ENCODE data around the gene RCN2.

Gene RCN2

GRCh38 chr15:76973906-76974305 is 42.4 kb downstream of the RCN2 start:
- no peak for DNase-seq (ENCODE audit: low read depth)

DNA sequence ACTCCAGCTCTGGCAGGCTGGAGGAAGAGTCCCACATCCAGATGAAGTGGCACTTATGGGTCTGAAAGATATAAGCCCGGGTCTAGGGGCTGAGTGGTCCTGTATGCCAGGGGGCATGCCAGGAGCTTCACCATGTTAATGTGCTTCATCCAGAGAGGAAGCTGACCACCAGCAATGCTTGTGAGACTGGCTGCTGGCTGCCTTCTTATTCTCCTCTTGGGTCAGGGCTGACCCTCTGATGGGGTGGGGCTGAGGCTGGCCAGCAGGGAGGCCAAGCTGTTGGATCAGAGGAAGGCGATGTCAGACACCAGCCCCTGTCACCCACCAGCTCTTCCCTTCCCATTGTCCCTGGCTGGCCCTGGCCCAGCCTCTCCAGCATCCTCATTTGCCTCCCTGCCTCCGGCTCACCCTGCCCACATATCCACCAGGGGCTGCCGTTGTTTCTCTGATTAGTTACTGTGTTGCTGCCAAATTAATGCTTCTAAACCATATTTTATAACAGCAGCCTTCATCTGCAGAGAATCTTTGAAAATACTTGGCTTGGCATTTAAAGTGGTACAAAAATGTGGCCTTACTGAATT is 43.0 kb downstream of the RCN2 start:
- DNase-seq (ENCODE audit: low read depth), result no peak

DNA sequence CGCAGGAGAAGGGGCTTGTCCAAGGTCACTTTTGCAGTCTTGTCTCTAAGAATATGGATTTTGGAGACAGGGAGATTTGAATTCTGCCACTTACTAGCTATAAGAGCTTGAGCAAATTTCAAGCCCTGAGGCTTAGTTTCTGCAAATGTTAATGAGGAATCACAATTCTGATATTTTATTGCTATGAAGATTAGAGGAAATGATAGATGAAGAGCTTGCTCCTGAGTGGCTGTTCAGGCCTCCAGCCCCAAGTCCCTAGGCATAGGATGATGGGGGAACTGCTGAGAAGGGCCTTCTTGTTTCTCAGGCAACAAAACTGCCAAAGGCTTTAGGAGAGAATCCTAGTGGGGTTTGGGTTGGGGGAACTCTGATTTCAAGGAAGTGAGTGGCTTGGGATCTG is 44.6 kb downstream of the RCN2 start:
- no peak for DNase-seq (ENCODE audit: low read depth)

DNA sequence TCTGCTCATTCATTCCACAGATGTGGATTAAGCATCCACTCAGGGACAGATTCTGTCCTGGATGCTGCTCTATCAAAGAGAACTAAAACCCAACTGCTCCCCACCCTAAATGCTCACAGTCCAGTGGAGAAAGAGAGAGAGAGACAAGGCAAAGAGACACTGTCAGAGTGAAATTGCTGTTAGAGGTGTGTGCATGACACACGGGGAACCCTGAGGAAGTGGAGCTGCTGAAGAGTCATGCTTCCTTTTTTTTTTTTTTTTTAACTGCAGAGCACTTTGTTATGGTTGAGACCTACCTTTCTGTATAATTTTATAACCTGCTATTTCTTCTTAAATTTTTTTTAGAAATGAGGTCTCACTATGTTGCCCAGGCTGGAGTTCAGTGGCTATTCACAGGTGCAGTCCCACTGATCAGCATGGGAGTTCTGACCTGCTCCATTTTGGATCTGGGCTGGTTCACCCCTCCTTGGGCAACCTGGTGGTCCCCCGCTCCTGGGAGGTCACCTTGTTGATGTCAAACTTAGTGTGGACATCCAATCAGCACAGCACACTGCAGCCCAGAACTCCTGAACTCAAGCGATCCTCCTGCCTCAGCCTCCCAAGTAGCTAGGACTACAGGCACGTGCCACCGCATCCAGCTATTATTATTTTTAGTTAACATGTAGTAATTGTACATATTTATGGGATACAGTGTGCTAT is 45.2 kb downstream of the RCN2 start:
- DNase-seq (ENCODE audit: low read depth), result no peak

DNA sequence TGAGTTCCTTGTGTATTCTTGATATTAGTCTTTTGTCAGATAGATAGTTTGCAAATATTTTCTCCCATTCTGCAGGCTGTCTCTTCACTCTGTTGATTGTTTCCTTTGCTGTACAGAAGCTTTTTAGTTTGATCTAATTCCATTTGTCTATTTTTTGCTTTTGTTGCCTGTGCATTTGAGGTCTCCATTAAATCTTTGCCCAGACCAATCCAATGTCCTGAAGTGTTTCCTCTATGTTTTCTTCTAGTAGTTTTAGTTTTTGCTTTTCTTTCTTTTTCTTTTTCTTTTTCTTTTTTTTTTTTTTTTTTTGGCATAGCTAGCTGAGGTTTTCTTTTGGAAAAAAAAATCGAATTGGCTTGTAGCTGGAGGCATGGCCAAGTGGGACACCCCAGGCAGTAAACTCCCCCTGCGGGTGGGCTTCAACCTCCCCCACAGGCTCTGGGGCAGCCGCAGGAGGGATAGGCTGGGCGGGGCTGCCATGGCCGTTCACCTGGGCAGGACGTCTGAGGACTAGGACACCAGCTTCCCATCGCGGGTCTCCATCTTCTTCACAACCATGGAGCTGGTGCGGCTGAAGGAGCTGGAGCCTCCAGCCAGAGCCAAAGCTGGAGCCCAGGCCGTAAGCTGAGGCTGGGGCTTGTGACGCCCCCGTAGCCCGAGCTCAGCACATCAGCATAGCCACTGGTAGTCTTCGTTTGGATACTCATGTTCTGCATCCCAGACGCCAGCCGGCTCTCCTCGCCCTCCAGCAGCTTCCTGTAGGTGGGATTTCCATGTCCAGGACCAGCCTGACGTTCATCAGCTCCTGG is 47.2 kb downstream of the RCN2 start:
- DNase-seq (ENCODE audit: low read depth), result no peak

- no peak for DNase-seq (ENCODE audit: low read depth)
Observed at GRCh38 chr15:76979331-76979925, 47.9 kb downstream of the RCN2 start.

DNA sequence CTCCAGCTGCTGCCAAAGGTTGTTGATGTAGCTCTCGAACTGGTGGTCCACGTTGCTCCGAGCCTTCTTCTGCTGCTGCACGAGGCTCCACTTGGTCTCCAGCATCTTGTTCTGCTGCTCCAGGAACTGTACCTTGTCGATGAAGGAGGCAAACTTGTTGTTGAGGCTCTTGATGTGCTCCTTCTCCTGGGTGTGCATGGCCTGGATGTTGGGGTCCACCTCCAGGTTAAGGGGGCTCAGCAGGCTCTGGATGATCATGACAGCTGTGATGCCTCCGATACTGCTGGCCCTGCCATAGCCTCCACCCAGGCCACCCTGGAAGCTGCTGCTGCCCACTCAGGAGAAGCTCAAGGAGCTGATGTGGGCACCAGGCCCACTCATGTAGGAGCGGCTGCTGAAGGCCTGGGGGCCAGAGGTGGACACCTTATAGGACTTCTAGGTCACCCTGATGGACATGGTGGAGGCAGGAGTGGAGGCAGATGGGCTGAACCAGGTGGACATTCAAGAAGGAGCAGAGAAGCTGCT is 48.5 kb downstream of the RCN2 start:
- DNase-seq (ENCODE audit: low read depth), result no peak

GRCh38 chr15:76982356-76982755 is 50.8 kb downstream of the RCN2 start:
- DNase-seq (ENCODE audit: low read depth), result no peak

DNA sequence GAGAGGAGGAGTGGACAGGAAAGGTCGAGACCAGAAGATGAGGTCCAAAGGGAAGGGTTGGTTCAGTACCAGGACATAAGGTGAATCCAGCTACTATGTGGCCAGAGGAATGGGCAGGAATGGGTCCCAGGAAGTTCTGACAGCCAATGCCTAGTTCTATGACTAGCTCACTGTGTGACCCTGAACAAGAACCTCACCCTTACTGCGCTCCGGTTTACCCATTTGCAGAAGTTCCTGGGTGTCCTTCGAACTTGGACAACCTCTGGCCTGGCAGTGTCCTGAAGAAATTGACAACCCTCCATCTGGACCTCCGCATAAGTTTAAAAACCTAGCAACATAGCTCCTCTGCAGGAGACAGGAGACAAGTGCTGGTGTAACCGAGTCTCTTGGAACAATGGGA is 51.2 kb downstream of the RCN2 start:
- no peak for DNase-seq (ENCODE audit: low read depth)

DNA sequence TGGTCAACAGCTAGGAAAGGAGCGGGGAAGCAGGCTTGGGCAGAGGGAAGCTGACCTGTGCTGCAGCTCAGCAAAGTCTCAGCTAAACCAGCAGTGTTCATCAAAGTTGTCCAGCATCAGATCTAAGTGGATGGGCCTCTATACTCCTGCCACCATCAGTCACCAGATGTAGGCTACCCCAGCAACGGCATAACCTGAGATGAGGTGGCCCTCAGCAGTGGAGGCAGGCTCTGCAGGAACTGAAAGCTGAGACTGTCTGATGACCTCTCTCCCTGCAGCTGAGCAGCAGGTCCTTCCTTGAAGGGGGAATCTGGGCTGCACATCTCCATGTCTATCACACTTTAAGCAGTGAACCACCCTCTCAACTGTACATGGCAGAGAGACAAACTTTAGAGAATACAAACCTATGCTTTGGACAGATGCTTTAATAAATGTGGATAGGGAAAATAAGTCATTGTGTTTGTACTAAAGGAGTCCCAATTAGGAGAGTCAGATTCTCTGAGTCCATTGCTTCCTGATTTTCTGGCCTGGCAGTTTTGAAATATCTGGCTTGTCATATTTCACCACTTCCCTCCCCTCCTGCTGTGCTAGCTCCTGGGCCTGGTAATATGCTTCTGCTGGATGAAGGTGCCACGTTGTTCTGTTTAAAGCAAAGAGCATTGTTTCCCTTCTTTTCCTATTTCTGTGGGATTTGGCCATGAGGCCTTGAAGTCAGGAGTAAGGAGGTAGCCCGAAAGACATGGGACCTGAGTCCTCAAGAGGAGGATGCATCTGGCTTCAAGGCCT is 52.2 kb downstream of the RCN2 start:
- no peak for DNase-seq (ENCODE audit: low read depth)

DNA sequence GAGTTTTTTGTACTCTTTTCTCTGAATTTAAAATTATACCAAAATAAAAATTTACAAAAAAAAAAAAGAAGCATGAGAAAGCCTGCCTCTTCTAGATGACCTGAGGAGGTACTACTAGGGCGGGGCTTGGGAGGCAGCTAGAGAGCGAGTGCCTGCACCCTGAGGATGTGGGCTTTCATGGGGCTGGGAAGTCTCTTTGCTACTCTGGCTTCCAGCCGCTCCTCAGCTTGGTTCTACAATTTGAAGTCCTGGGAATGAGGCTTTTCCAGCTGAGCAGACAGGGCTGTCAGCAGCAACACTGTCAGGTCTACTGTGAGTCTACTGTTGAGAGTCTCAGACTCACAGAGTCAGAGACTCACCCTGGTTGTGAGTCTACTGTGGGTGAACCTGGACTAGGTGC is 55.2 kb downstream of the RCN2 start:
- DNase-seq (ENCODE audit: low read depth), result no peak

GRCh38 chr15:76987276-76987675 is 55.7 kb downstream of the RCN2 start:
- DNase-seq (ENCODE audit: low read depth), result no peak

- no peak for DNase-seq (ENCODE audit: low read depth)
Observed at GRCh38 chr15:76987896-76988860, 56.6 kb downstream of the RCN2 start.

- DNase-seq (ENCODE audit: low read depth), result no peak
Observed at GRCh38 chr15:76988867-76989780, 57.6 kb downstream of the RCN2 start.

GRCh38 chr15:76991048-76991447 is 59.5 kb downstream of the RCN2 start:
- no peak for DNase-seq (ENCODE audit: low read depth)

DNA sequence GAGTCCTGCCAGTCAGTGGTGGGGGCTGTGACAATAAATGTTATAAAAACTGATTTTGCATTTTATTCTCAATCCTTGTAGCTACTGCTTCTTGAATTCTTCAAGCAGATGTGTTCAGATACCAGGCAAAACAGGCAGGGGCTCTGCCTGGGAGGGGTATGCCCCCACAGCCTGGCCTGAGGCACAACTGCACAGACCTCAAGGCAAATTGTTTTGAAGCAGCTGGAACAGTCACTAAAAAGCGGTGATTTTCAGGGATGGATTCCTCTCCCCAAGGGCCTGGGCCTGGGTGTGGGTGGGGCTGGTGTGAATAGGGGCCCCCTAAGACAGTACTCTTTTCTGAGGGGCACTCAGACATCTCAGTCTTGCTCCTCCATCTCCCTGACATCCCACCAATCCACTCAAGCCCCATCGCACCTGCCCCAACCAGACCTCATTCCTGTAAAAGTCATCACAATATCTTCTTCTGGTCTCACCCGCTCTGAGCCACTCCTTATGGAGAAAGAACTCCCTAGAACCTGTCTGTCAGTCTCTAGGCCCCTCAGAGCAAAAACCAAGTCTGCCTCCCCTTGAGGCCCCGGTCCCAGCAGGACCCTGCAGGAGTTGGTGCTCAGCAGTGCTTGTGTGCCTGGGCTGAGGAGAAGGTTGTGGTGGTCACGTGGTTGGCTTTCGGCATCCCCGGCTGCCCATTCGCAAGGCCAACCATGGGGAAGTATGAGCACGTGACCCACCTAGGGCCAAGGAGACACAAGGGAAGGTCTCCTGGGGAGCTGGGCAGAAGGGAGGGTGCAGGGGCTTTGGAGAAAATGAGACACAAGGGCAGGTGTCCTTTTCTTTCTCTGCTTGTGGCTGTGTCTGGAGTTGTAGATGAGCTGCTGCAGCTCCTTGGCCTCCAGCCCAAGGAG is 60.4 kb downstream of the RCN2 start:
- no peak for DNase-seq (ENCODE audit: low read depth)

- DNase-seq (ENCODE audit: low read depth), result no peak
Observed at GRCh38 chr15:76993114-76993725, 61.7 kb downstream of the RCN2 start.

DNA sequence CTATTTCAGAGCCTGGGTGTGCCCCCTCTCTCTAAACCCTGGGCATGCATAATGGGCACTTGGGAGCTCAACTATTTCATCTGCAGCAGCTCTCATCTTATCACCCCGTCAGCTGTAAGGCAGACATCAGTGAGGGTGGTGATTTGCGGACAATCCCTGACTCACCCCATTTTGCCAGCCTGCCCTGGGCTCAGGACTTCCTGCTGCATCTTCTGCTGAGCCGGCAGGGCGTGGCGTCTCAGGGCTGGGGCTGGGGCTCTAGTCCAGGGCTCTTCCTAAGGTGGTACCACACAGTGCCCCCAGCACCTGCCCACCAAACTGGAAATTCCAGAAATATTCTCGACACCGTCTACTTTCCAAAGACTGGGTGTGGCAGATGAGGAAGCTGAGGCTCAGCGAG is 62.5 kb downstream of the RCN2 start:
- DNase-seq (ENCODE audit: low read depth), result no peak

Measured in activated gamma-delta T cell treated with anti-CD3 and anti-CD28 coated beads, Interleukin-2, amount 50 U/mL, for 16 hours (primary cell).